ENCODE results near the gene GALNT17.
"Not testable (repeated sequence)": the region's sequence is repeated elsewhere in the genome, so short reads cannot be mapped to it uniquely, and the experiment has no call there.

Gene GALNT17

GRCh38 chr7:71566376-71566775 lies 434.4 kb downstream of the GALNT17 start:
- no peaks in the 10 kb centered on the region for H3K4me1 Mint-ChIP-seq (ENCODE audit: low read depth in 2 of 2)
- no peaks in the 10 kb centered on the region for H3K27me3 Mint-ChIP-seq
- peaks cover 7 to 15% of the 10 kb centered on the region in 2 donors for H3K9me3 Mint-ChIP-seq
- ATAC-seq (replicated peaks) (no peak), DNase-seq (no peak)
- H3K4me3 Mint-ChIP-seq, result no peak overlapping the region
- no peaks in the 10 kb centered on the region for H3K36me3 Mint-ChIP-seq (ENCODE audit: insufficient read depth)
- no peak overlapping the region for H3K27ac Mint-ChIP-seq

GRCh38 chr7:71566991-71567390 lies 435.0 kb downstream of the GALNT17 start:
- H3K36me3 Mint-ChIP-seq (ENCODE audit: insufficient read depth), result no peaks in the 10 kb centered on the region
- H3K4me3 Mint-ChIP-seq, result no peak overlapping the region
- no peaks in the 10 kb centered on the region for H3K4me1 Mint-ChIP-seq (ENCODE audit: low read depth in 2 of 2)
- ATAC-seq (replicated peaks) (no peak), DNase-seq (no peak)
- no peak overlapping the region for H3K27ac Mint-ChIP-seq
- no peaks in the 10 kb centered on the region for H3K27me3 Mint-ChIP-seq
- H3K9me3 Mint-ChIP-seq, result peaks cover 7 to 15% of the 10 kb centered on the region in 2 donors

DNA sequence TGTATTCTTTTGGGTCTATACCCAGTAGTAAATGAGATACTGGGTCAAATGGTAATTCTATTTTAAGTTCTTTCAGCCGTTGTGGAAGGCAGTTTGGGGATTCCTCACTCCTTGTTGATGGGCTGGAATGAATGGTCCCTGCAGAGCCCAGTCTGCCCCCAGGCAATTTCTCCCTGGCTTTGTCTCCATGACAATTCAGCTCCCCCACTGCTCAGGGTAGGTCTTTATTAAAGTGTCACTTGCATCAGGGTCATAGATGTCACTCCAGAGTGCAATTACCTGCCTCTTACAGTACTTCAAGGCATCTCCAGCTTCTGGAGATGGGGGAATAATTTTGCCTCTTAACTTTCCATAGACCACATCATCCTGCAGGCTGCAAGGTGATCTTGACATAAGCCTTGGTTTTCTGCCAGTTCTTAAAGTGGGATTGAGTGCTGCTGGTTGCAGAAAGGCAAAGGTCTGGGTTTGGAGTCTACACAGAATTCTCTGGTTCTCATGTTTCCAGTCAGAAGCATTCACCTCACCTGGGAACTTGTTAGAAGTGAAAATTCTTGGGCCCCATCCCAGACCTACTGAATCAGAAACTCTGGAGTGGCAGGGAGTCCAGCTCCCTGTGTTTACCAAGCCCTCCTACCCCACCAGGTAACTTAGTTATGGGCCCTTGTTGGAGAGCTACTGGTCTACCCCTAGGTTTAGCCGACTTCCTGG lies 442.4 kb downstream of the GALNT17 start:
- Mint-ChIP-seq H3K9me3 (peaks cover 8 to 10% of the 10 kb centered on the region in 2 donors), H3K4me3 (no peak overlapping the region), H3K4me1 (ENCODE audit: low read depth in 2 of 2) (no peaks in the 10 kb centered on the region), H3K27me3 (no peaks in the 10 kb centered on the region), H3K36me3 (ENCODE audit: insufficient read depth) (no peaks in the 10 kb centered on the region), H3K27ac (no peak overlapping the region)
- ATAC-seq (replicated peaks), result no peak
- no peak for DNase-seq

DNA sequence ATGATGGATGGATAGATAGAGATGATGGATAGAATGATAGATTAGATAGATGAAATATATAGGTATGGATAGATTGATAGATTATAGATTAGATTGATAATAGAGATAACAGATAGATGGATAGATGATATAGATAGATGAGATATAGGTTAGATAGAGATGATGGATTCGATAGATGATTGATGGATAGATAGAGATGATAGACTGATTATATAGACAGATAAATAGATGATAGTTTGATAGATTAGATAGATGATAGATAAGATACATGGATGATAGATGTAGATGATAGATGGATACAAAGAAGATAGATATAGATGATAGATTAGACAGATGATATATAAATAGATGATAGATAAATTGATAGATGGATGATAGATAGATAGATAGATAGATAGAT lies 448.1 kb downstream of the GALNT17 start:
- H3K36me3 Mint-ChIP-seq (ENCODE audit: insufficient read depth), result no peaks in the 10 kb centered on the region
- no peak overlapping the region for H3K4me3 Mint-ChIP-seq
- no peaks in the 10 kb centered on the region for H3K4me1 Mint-ChIP-seq (ENCODE audit: low read depth in 2 of 2)
- ATAC-seq (replicated peaks) (no peak), DNase-seq (no peak)
- no peaks in the 10 kb centered on the region for H3K27me3 Mint-ChIP-seq
- H3K27ac Mint-ChIP-seq, result no peak overlapping the region
- H3K9me3 Mint-ChIP-seq, result peaks cover 0 to 5% of the 10 kb centered on the region in 2 donors

DNA sequence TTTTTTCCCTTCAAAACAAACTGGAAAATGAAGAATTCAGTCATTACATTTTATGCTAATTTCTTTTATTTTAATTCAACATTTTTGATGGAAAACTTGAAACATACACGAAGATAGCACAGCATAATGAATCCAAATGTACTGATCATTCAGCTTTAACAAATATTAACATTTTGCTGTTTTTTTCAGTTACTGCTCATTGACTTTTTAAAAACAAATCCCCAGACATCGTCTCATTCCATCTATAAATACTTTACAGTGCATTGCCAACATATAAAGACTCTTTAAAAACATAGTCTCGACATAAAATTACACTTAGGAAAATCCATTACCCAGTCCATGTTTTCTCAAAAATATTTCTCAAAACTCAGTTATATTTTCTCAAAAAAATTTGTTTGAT lies 452.3 kb downstream of the GALNT17 start:
- H3K27ac Mint-ChIP-seq, result no peak overlapping the region
- H3K9me3 Mint-ChIP-seq, result peaks cover 0 to 4% of the 10 kb centered on the region in 2 donors
- ATAC-seq (replicated peaks) (no peak), DNase-seq (no peak)
- no peak overlapping the region for H3K4me3 Mint-ChIP-seq
- no peaks in the 10 kb centered on the region for H3K27me3 Mint-ChIP-seq
- H3K4me1 Mint-ChIP-seq (ENCODE audit: low read depth in 2 of 2), result no peaks in the 10 kb centered on the region
- H3K36me3 Mint-ChIP-seq (ENCODE audit: insufficient read depth), result no peaks in the 10 kb centered on the region

- DNase-seq, result no peak
- peaks cover 8 to 14% of the 10 kb centered on the region in 2 donors for H3K9me3 Mint-ChIP-seq
- ATAC-seq (replicated peaks), result no peak
- H3K27me3 Mint-ChIP-seq, result no peaks in the 10 kb centered on the region
- no peak overlapping the region for H3K27ac Mint-ChIP-seq
- H3K36me3 Mint-ChIP-seq (ENCODE audit: insufficient read depth), result no peaks in the 10 kb centered on the region
- no peak overlapping the region for H3K4me3 Mint-ChIP-seq
- H3K4me1 Mint-ChIP-seq (ENCODE audit: low read depth in 2 of 2), result no peaks in the 10 kb centered on the region
These were observed 459.9 kb downstream of the GALNT17 start for GRCh38 chr7:71591876-71592275.

GRCh38 chr7:71592388-71592787 lies 460.4 kb downstream of the GALNT17 start:
- H3K4me1 Mint-ChIP-seq (ENCODE audit: low read depth in 2 of 2); H3K4me3 Mint-ChIP-seq; H3K27me3 Mint-ChIP-seq; ATAC-seq (replicated peaks); DNase-seq; H3K27ac Mint-ChIP-seq; H3K36me3 Mint-ChIP-seq (ENCODE audit: insufficient read depth): not testable (repeated sequence)
- peaks cover 8 to 14% of the 10 kb centered on the region in 2 donors for H3K9me3 Mint-ChIP-seq

- no peak overlapping the region for H3K27ac Mint-ChIP-seq
- DNase-seq (no peak), ATAC-seq (replicated peaks) (no peak)
- no peak overlapping the region for H3K4me3 Mint-ChIP-seq
- no peaks in the 10 kb centered on the region for H3K36me3 Mint-ChIP-seq (ENCODE audit: insufficient read depth)
- H3K9me3 Mint-ChIP-seq, result peaks cover 12 to 15% of the 10 kb centered on the region in 2 donors
- no peaks in the 10 kb centered on the region for H3K4me1 Mint-ChIP-seq (ENCODE audit: low read depth in 2 of 2)
- H3K27me3 Mint-ChIP-seq, result no peaks in the 10 kb centered on the region
These were observed 462.8 kb downstream of the GALNT17 start for GRCh38 chr7:71594736-71595135.

- no peak overlapping the region for H3K27ac Mint-ChIP-seq
- no peak for DNase-seq
- H3K27me3 Mint-ChIP-seq, result no peaks in the 10 kb centered on the region
- H3K4me3 Mint-ChIP-seq, result no peak overlapping the region
- H3K36me3 Mint-ChIP-seq (ENCODE audit: insufficient read depth), result no peaks in the 10 kb centered on the region
- H3K4me1 Mint-ChIP-seq (ENCODE audit: low read depth in 2 of 2), result no peaks in the 10 kb centered on the region
- ATAC-seq (replicated peaks), result no peak
- peaks cover 14 to 19% of the 10 kb centered on the region in 2 donors for H3K9me3 Mint-ChIP-seq
These were observed 463.2 kb downstream of the GALNT17 start for GRCh38 chr7:71595176-71595575.

GRCh38 chr7:71598553-71598952 lies 466.6 kb downstream of the GALNT17 start:
- H3K4me3 Mint-ChIP-seq, result no peak overlapping the region

GRCh38 chr7:71601851-71602250 lies 469.9 kb downstream of the GALNT17 start:
- Mint-ChIP-seq H3K4me1 (ENCODE audit: low read depth in 2 of 2) (no peaks in the 10 kb centered on the region), H3K4me3 (no peak overlapping the region), H3K36me3 (ENCODE audit: insufficient read depth) (peaks cover 3% of the 10 kb centered on the region), H3K9me3 (peaks cover 17 to 35% of the 10 kb centered on the region in 2 donors), H3K27ac (no peak overlapping the region), H3K27me3 (no peaks in the 10 kb centered on the region)
- ATAC-seq (replicated peaks) (no peak), DNase-seq (no peak)

More at GRCh38 chr7:71598553-71598952, 466.6 kb downstream of the GALNT17 start:
- Mint-ChIP-seq H3K4me1 (ENCODE audit: low read depth in 2 of 2) (no peaks in the 10 kb centered on the region), H3K9me3 (peaks cover 20 to 41% of the 10 kb centered on the region in 2 donors), H3K27ac (no peak overlapping the region), H3K36me3 (ENCODE audit: insufficient read depth) (peaks cover 3% of the 10 kb centered on the region), H3K27me3 (no peaks in the 10 kb centered on the region)
- DNase-seq (no peak), ATAC-seq (replicated peaks) (no peak)

DNA sequence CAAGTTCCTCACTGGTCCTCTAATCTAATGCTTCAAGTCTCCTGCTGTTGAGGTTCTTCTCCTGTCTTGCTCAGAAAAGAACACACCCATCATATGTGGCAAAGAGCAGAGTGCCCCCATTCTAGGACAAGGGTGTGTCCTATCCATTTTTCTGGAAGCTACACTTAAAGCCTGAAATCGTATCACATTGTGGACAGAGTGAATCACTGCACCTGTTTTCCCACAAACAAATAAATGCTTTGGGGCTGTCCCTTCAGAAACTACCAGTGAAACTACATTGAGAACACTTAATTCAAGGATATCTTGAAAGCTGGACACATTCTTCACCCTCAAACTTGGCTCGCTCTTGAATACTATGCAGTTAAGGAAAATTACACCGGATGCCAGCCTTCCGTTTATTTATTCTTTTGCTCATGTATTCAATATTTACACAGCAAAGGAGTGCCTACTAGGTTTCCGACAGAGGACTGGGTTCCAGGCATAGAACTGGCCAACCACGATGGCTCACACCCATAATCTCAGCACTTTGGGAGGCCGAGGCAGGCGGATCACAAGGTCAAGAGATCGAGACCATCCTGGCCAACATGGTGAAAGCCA lies 473.0 kb downstream of the GALNT17 start:
- H3K9me3 Mint-ChIP-seq, result peaks cover 15 to 32% of the 10 kb centered on the region in 2 donors
- H3K36me3 Mint-ChIP-seq (ENCODE audit: insufficient read depth), result peaks cover 3% of the 10 kb centered on the region
- no peak for ATAC-seq (replicated peaks)
- H3K4me3 Mint-ChIP-seq, result no peak overlapping the region
- no peak overlapping the region for H3K27ac Mint-ChIP-seq
- no peaks in the 10 kb centered on the region for H3K27me3 Mint-ChIP-seq
- no peak for DNase-seq
- H3K4me1 Mint-ChIP-seq (ENCODE audit: low read depth in 2 of 2), result no peaks in the 10 kb centered on the region

DNA sequence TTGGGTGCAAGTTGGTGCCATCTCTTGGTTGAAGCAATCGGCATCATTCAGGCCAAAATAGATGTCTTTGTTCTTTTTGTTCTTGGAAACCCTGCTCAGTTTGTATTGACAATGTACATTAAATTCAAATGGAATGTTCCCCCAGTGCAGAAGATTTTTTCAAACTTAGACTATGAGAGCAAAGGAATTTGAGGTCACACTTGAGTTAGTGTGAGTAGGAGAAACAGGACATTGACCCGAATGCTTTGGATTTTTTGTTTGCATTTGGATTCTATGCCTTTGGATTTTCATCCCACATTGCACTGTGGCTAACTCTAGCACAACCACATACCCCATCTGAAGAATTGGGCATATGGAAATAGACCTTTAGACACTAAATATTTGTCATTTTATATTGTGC lies 480.0 kb downstream of the GALNT17 start:
- DNase-seq, result no peak
- Mint-ChIP-seq H3K9me3 (peaks cover 2 to 11% of the 10 kb centered on the region in 2 donors), H3K27ac (no peak overlapping the region), H3K36me3 (ENCODE audit: insufficient read depth) (no peaks in the 10 kb centered on the region), H3K4me3 (no peak overlapping the region), H3K4me1 (ENCODE audit: low read depth in 2 of 2) (no peaks in the 10 kb centered on the region), H3K27me3 (no peaks in the 10 kb centered on the region)
- ATAC-seq (replicated peaks), result no peak

DNA sequence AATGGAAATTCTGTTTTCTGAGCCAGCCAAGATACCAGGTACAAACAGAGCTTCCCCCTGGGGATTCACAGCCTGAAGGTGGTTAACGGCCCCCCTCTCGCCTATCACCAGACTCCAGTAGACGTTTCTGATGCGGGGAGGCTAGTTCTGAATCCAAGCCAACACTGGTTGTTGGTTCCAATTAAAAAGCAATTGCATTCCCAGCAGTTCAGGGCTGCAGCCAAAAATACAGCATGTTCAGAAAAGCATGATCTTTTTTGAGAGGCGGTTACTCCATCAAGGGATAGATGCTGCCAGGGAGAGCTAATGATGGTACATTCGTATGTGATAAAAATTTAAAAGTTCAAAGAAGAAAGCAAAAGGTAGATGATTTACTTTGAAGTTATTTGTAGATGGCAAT lies 481.0 kb downstream of the GALNT17 start:
- Mint-ChIP-seq H3K27ac (no peak overlapping the region), H3K4me1 (ENCODE audit: low read depth in 2 of 2) (no peaks in the 10 kb centered on the region), H3K36me3 (ENCODE audit: insufficient read depth) (no peaks in the 10 kb centered on the region), H3K4me3 (no peak overlapping the region), H3K27me3 (no peaks in the 10 kb centered on the region), H3K9me3 (peaks cover 2 to 11% of the 10 kb centered on the region in 2 donors)
- no peak for DNase-seq
- ATAC-seq (replicated peaks), result no peak

Data from effector memory CD8-positive, alpha-beta T cell (primary cell).